H1 (cell line): ENCODE data around the gene COL6A2. TPM values are rescaled to one million over a fixed set of nuclear protein-coding genes. Genes with fewer than 3 reads are reported as not detected.

ENCODE experiments used
- CTCF ChIA-PET: fragments of 300-600 bp; sonication (Branson Sonifier 250); formaldehyde crosslinking; loops from one replicate; lab custom pipeline; 2021; ENCODE audit not compliant: partially characterized antibody; lab: Charles Lee
- POLR2A ChIA-PET: fragments of 300-600 bp; sonication (Branson Sonifier 250); formaldehyde crosslinking; loops from one replicate; lab custom pipeline; 2021; ENCODE audit warnings: inconsistent platforms; ENCODE audit not compliant: partially characterized antibody; lab: Charles Lee
- DNase-seq, 2 experiments: peaks; one replicate each; pipeline versions ENCODE4 v3.0.0 to v3.0.0-alpha.2; 2010 to 2022; ENCODE audit warnings: low spot score in 2 of 2, low read depth in 1 of 2, mixed read lengths in 1 of 2
- FAIRE-seq: peaks from 2 replicates; lab custom pipeline; 2011; peaks lifted over from hg19 to GRCh38; lab: Jason Lieb, UNC
- H2AFZ ChIP-seq: 2 replicates; pipeline ENCODE4 v1.8.1; 2012; ENCODE audit warnings: low read length, inconsistent platforms
- H2AK5ac ChIP-seq: 2 replicates; pipeline ENCODE4 v1.6.1; 2013; ENCODE audit warnings: low read depth, low read length
- H2BK120ac ChIP-seq: replicated peaks from 2 replicates; pipeline ENCODE3; 2013; ENCODE audit warnings: low read depth, low read length, inconsistent platforms
- H2BK12ac ChIP-seq: 2 replicates; pipeline ENCODE4 v1.6.1; 2013; ENCODE audit warnings: low read depth, low read length
- H2BK15ac ChIP-seq: 2 replicates; pipeline ENCODE4 v1.6.1; 2013; ENCODE audit warnings: low read length
- H2BK20ac ChIP-seq: 2 replicates; pipeline ENCODE4 v1.6.1; 2013; ENCODE audit warnings: low read length
- H2BK5ac ChIP-seq: 2 replicates; pipeline ENCODE4 v1.6.1; 2013; ENCODE audit warnings: low read depth, low read length
- H3K14ac ChIP-seq: 2 replicates; pipeline ENCODE4 v1.6.1; 2013; ENCODE audit warnings: inconsistent platforms; ENCODE audit not compliant: insufficient read length
- H3K18ac ChIP-seq: 2 replicates; pipeline ENCODE4 v1.6.1; 2013; ENCODE audit warnings: low read length; ENCODE audit errors: extremely low read depth
- H3K23ac ChIP-seq: 2 replicates; pipeline ENCODE4 v1.6.1; 2013; ENCODE audit warnings: inconsistent platforms; ENCODE audit not compliant: insufficient read length
- H3K23me2 ChIP-seq: 2 replicates; pipeline ENCODE4 v1.6.1; 2013; ENCODE audit warnings: low read depth, low read length
- H3K27ac ChIP-seq: 2 replicates; pipeline ENCODE4 v1.6.1; 2011; ENCODE audit warnings: low read depth, low read length, inconsistent platforms
- H3K27me3 ChIP-seq, 4 experiments: replicated peaks in 1 of 4; 1 replicate in 1 of 4; 2 replicates in 3 of 4; pipeline versions ENCODE4 v1.6.1 to v1.8.1; 2011 to 2013; ENCODE audit warnings: low read length in 3 of 4, mild to moderate bottlenecking in 3 of 4, inconsistent platforms in 2 of 4, mixed read lengths in 2 of 4, moderate library complexity in 1 of 4; ENCODE audit not compliant: control insufficient read depth in 3 of 4, insufficient read depth in 3 of 4; ENCODE audit errors: extremely low read depth in 1 of 4
- H3K36me3 ChIP-seq, 4 experiments: 2 replicates each; pipeline versions ENCODE4 v1.6.1 to v1.8.1; 2011 to 2013; ENCODE audit warnings: mild to moderate bottlenecking in 4 of 4, low read length in 3 of 4, moderate library complexity in 2 of 4, control low read depth in 1 of 4, inconsistent platforms in 1 of 4; ENCODE audit not compliant: insufficient read depth in 4 of 4, control insufficient read depth in 2 of 4
- H3K4ac ChIP-seq: replicated peaks from 2 replicates; pipeline ENCODE3; 2013; ENCODE audit warnings: low read length, low read depth, mixed read lengths, inconsistent platforms; ENCODE audit not compliant: insufficient read length
- H3K4me1 ChIP-seq, 4 experiments: replicated peaks in 1 of 4; 1 replicate in 1 of 4; 2 replicates in 3 of 4; pipeline versions ENCODE4 v1.6.1 to v1.8.1; 2011 to 2013; ENCODE audit warnings: low read length in 3 of 4, inconsistent platforms in 2 of 4, mixed read lengths in 1 of 4; ENCODE audit not compliant: insufficient read depth in 4 of 4, control insufficient read depth in 3 of 4
- H3K4me2 ChIP-seq, 2 experiments: 2 replicates each; pipeline versions ENCODE4 v1.6.1 to v1.8.1; 2011 to 2013; ENCODE audit warnings: low read depth in 2 of 2, low read length in 2 of 2, control low read depth in 1 of 2, inconsistent platforms in 1 of 2, mild to moderate bottlenecking in 1 of 2; ENCODE audit not compliant: insufficient read depth in 1 of 2
- H3K4me3 ChIP-seq, 4 experiments: fragments of 200-600, 300-600 bp in 1 of 4; sonication (generic), shearing (Covaris generic), sonication (Bioruptor Twin) in 1 of 4; 2 replicates each; pipeline versions ENCODE4 v1.5.1 to v1.8.1; 2011 to 2016; ENCODE audit warnings: low read length in 4 of 4, low read depth in 3 of 4, control low read depth in 2 of 4, inconsistent platforms in 2 of 4, mild to moderate bottlenecking in 2 of 4, mixed read lengths in 1 of 4, moderate library complexity in 1 of 4; ENCODE audit not compliant: insufficient read depth in 2 of 4; ENCODE audit errors: extremely low read depth in 1 of 4
- H3K56ac ChIP-seq: replicated peaks from 2 replicates; pipeline ENCODE3; 2013; ENCODE audit warnings: low read depth, mild to moderate bottlenecking, mixed read lengths, low read length, inconsistent platforms; ENCODE audit not compliant: insufficient read length
- H3K79me1 ChIP-seq: 2 replicates; pipeline ENCODE4 v1.6.1; 2013; ENCODE audit warnings: low read depth, low read length, control low read depth
- H3K79me2 ChIP-seq, 2 experiments: 2 replicates each; pipeline versions ENCODE4 v1.6.1 to v1.8.1; 2012 to 2013; ENCODE audit warnings: low read length in 2 of 2, mild to moderate bottlenecking in 2 of 2, inconsistent platforms in 1 of 2; ENCODE audit not compliant: insufficient read depth in 2 of 2, control insufficient read depth in 1 of 2
- H3K9ac ChIP-seq, 4 experiments: replicated peaks in 1 of 4; 1 replicate in 1 of 4; 2 replicates in 3 of 4; pipeline versions ENCODE4 v1.6.1 to v1.8.1; 2011 to 2013; ENCODE audit warnings: low read depth in 3 of 4, low read length in 3 of 4, control low read depth in 2 of 4, mild to moderate bottlenecking in 2 of 4, moderate library complexity in 2 of 4, inconsistent platforms in 1 of 4; ENCODE audit errors: extremely low read depth in 1 of 4
- H3K9me3 ChIP-seq, 2 experiments: 2 replicates each; pipeline versions ENCODE4 v1.6.1 to v1.8.1; 2012 to 2013; ENCODE audit warnings: mild to moderate bottlenecking in 2 of 2, moderate library complexity in 2 of 2, control low read depth in 1 of 2, inconsistent platforms in 1 of 2, low read depth in 1 of 2, low read length in 1 of 2, mixed read lengths in 1 of 2; ENCODE audit not compliant: insufficient read depth in 2 of 2
- H4K20me1 ChIP-seq, 2 experiments: replicated peaks in 1 of 2; 2 replicates each; pipeline versions ENCODE3 to v1.8.1; 2011 to 2013; ENCODE audit warnings: inconsistent platforms in 2 of 2, low read length in 2 of 2, mild to moderate bottlenecking in 1 of 2; ENCODE audit not compliant: insufficient read depth in 2 of 2, control insufficient read depth in 1 of 2
- H4K5ac ChIP-seq: 2 replicates; pipeline ENCODE4 v1.6.1; 2013; ENCODE audit warnings: low read length, low read depth, mixed read lengths, inconsistent platforms; ENCODE audit not compliant: insufficient read length
- H4K8ac ChIP-seq: 2 replicates; pipeline ENCODE4 v1.8.0; 2013; ENCODE audit warnings: mild to moderate bottlenecking, moderate library complexity, low read length, inconsistent platforms; ENCODE audit not compliant: insufficient read depth; ENCODE audit errors: extremely low read depth
- H4K91ac ChIP-seq: replicated peaks from 2 replicates; pipeline ENCODE3; 2013; ENCODE audit warnings: low read length, mixed read lengths, inconsistent platforms; ENCODE audit not compliant: insufficient read length
- CBX8 ChIP-seq: fragments of 300-800, 300-1000 bp; sonication (generic); IDR thresholded peaks from 2 replicates; pipeline ENCODE4 v1.7.1; 2016; ENCODE audit warnings: low read depth, low read length, borderline replicate concordance
- CREB1 ChIP-seq: IDR thresholded peaks from 2 replicates; pipeline ENCODE4 v1.6.1; 2012; ENCODE audit warnings: inconsistent platforms
- GTF2F1 ChIP-seq: IDR thresholded peaks from 2 replicates; pipeline ENCODE4 v1.6.1; 2012; ENCODE audit warnings: low read depth, low read length, improper control_type of control experiment, borderline replicate concordance
- JUND ChIP-seq: IDR thresholded peaks from 2 replicates; pipeline ENCODE4 v1.6.1; 2011; ENCODE audit warnings: mild to moderate bottlenecking, improper control_type of control experiment, low read length
- SIN3A ChIP-seq, 2 experiments: IDR thresholded peaks in 1 of 2; conservative IDR thresholded peaks in 1 of 2; 2 replicates each; pipeline ENCODE4 v1.6.1; 2011 to 2012; ENCODE audit warnings: low read length in 2 of 2, improper control_type of control experiment in 1 of 2, low read depth in 1 of 2, mild to moderate bottlenecking in 1 of 2
- YY1 ChIP-seq: IDR thresholded peaks from 2 replicates; pipeline ENCODE4 v1.6.1; 2011; ENCODE audit warnings: low read depth, mild to moderate bottlenecking, low read length
- WGBS, 2 experiments: shearing (Covaris generic) in 1 of 2; methylation state at CpG; one replicate each; pipeline versions ENCODE4 v1.1.6 to v1.1.7; 2013 to 2015; ENCODE audit warnings: low lambda C conversion rate in 2 of 2, mixed read lengths in 2 of 2, inconsistent platforms in 1 of 2, low coverage in 1 of 2, missing lambda C conversion rate in 1 of 2; ENCODE audit not compliant: insufficient replicate concordance in 2 of 2, insufficient coverage in 1 of 2, insufficient read length in 1 of 2; ENCODE audit errors: extremely low coverage in 1 of 2, missing lambda C conversion rate in 1 of 2; 5-methylcytosine and 5-hydroxymethylcytosine counted together
- polyA plus RNA-seq, 7 experiments: library from polyadenylated mRNA; depleted of rRNA in 3 of 7; stranded (reverse) in 5 of 7; unstranded in 2 of 7; fragments of >200 nt in 5 of 7; fragments of 200-250 nt in 2 of 7; gene quantifications; 1 replicate in 5 of 7; 2 replicates in 1 of 7; 4 replicates in 1 of 7; pipeline versions ENCODE4 v1.2.1 to v1.2.3, GENCODE V29; 2011 to 2013; ENCODE audit warnings: missing spikeins in 2 of 7, mixed read lengths in 2 of 7
- total RNA-seq: library from RNA; stranded (reverse); fragmentation: NEBNext Ultra II Directional; extraction: Animal tissue kit (Norgen Biotek cat#: 25700); gene quantifications from 2 replicates; pipeline ENCODE4 v1.2.1, GENCODE V29; 2021
- TF ChIP-seq, protein P1 (sequence below): IDR thresholded peaks from 2 replicates; pipeline ENCODE4 v1.6.1; 2012; ENCODE audit warnings: inconsistent platforms

COL6A2 gene
- total and polyA plus RNA-seq, 2 of the 8 experiments (the other 6 are each of a cell fraction or from before 2014, with no cell fraction given) = 60.1 to 62.7 TPM

DNA sequence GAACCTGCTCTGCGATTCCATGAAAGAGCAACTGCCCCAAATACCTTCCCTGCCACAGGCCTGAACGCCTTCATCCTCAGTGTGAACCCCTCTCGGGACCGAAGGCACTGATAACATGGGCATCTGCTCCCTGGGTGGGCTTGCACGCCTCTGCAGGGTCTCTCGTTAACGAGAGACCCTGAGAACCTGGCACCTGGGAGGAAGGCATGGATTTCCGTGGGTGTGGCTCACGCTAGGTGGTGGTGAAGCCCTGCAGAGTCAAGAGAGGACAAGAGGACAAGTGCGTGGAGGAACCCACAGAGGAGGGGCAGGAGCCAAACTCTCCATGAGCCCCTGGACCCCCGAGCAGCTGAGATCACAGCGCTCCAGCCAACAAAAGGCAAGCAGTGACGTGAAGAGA, 26.8 kb upstream of the COL6A2 start:
- Histone ChIP-seq H3K79me1 (no peaks in the 10 kb centered on the region), H2BK15ac (no peak overlapping the region), H3K36me3 (no peaks in the 10 kb centered on the region), H3K9ac (no peak overlapping the region), H2BK12ac (no peak overlapping the region), H3K4ac (no peak overlapping the region), H4K20me1 (peaks cover 0 to 5% of the 10 kb centered on the region in 2 experiments), H3K79me2 (no peaks in the 10 kb centered on the region), H3K18ac (no peak overlapping the region), H3K27me3 (no peaks in the 10 kb centered on the region; a peak in 1 of 7 replicates), H3K4me1 (peaks cover 0 to 4% (median under 1%) of the 10 kb centered on the region in 4 experiments; a peak in 5 of 7 replicates), H3K56ac (no peak overlapping the region), H2AK5ac (no peak overlapping the region), H3K9me3 (no peaks in the 10 kb centered on the region; a peak in 1 of 4 replicates), H2BK5ac (no peak overlapping the region), H2BK120ac (no peak overlapping the region), H3K27ac (no peak overlapping the region), H3K23ac (no peak overlapping the region), H3K4me3 (no peak overlapping the region), H4K8ac (no peak overlapping the region), H3K14ac (no peak overlapping the region), H3K23me2 (no peaks in the 10 kb centered on the region), H2AFZ (no peak overlapping the region), H4K5ac (no peak overlapping the region), H2BK20ac (no peak overlapping the region), H4K91ac (no peak overlapping the region), H3K4me2 (no peak overlapping the region)
- 87% methylated on average over 13 of the region's 13 CpGs; no CpG with 5 or more reads in 1 of the 2 experiments for WGBS, 2 experiments
- POLR2A ChIA-PET = no interaction called here
- no peak for FAIRE-seq
- DNase-seq = no peak
- TF ChIP-seq SIN3A (conservative IDR thresholded peaks at IDR 0.05 in 1 of 2, IDR thresholded peaks at IDR 0.05 in 1 of 2; ENCODE audit: low read depth in 1 of 2, low read length in 2 of 2) = no peak
- TF ChIP-seq CREB1 = no peak
- no peak for TF ChIP-seq JUND
- TF ChIP-seq, protein P1, sequence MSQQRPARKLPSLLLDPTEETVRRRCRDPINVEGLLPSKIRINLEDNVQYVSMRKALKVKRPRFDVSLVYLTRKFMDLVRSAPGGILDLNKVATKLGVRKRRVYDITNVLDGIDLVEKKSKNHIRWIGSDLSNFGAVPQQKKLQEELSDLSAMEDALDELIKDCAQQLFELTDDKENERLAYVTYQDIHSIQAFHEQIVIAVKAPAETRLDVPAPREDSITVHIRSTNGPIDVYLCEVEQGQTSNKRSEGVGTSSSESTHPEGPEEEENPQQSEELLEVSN = no peak
- TF ChIP-seq CBX8 = no peak
- no peak for TF ChIP-seq YY1
- no peak for TF ChIP-seq GTF2F1
- CTCF ChIA-PET = interaction anchor here (1.1 kb wide), 1 partner anchor 11 kb away, joined by 4 read pairs; no protein-coding TSS in a partner anchor
